T-helper 17 cell (primary cell): ENCODE results near the gene ANO1. TPM values are rescaled to one million over a fixed set of nuclear protein-coding genes. Genes with fewer than 3 reads are reported as not detected.
A peak's percentile ranks its signal among the peaks of the same experiment; 100 is the strongest.

Experiments
- ATAC-seq: fragments of 150-1000 bp; cut with Tn5 transposase; 2 replicates; pipeline ENCODE4 v1.10.0; 2021; ENCODE audit warnings: mild to moderate bottlenecking, moderate library complexity
- DNase-seq, 3 donors: peaks; one replicate each; pipeline versions ENCODE4 v3.0.0 to v3.0.0-alpha.2; 2020 to 2021
- H3K9me3 ChIP-seq: one replicate; pipeline ENCODE4 v1.7.0; 2013; ENCODE audit warnings: low read length, mild to moderate bottlenecking; ENCODE audit not compliant: control insufficient read depth, poor library complexity, severe bottlenecking
- H3K27ac Mint-ChIP-seq: one replicate; pipeline ENCODE4 v1.8.0; 2022; ENCODE audit warnings: mild to moderate bottlenecking, moderate library complexity, mixed read lengths
- H3K27me3 Mint-ChIP-seq: one replicate; pipeline ENCODE4 v1.8.0; 2022; ENCODE audit warnings: mixed read lengths
- H3K36me3 Mint-ChIP-seq: one replicate; pipeline ENCODE4 v1.8.0; 2022; ENCODE audit warnings: low read depth, mixed read lengths
- H3K4me1 Mint-ChIP-seq: one replicate; pipeline ENCODE4 v1.8.0; 2022; ENCODE audit warnings: mild to moderate bottlenecking, mixed read lengths
- H3K4me3 Mint-ChIP-seq: one replicate; pipeline ENCODE4 v1.8.0; 2022; ENCODE audit warnings: mild to moderate bottlenecking, moderate library complexity, mixed read lengths
- total RNA-seq, 4 donors: library from RNA in 2 of 4; stranded (reverse) in 2 of 4; gene quantifications; one replicate each; pipeline ENCODE4 v1.2.3 and lab custom pipeline; 2022 to 2026

ANO1 gene
- total RNA-seq, 2 donors from 2014 or later = 0.34 TPM; not detected in 1

DNA sequence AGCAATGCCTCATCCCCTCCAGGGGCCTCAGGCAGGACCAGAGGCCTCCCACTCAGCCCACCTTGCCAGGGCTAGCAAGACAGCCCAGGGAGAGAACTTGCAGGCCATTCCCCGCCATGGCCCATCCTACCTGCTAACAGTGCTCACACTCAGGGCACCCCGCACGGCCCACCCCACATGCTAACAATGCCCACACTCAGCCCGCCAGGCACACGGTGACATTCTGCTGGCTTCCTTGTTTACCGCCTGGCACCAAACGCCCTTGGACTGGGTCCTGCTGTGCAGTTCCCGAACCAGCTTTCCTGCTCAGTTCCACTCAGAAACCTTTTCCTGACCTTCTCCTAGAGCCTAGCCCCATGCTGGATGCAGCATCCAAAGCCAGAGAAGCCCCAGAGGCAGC, 91.5 kb downstream of the ANO1 start:
- Mint-ChIP-seq H3K36me3 (no peaks in the 10 kb centered on the region), H3K4me3 (no peak overlapping the region), H3K4me1 (no peaks in the 10 kb centered on the region), H3K27me3 (peaks cover 34% of the 10 kb centered on the region), H3K27ac (no peak overlapping the region)
- no peaks in the 10 kb centered on the region for H3K9me3 ChIP-seq
- no peak for ATAC-seq
- DNase-seq = no peak

DNA sequence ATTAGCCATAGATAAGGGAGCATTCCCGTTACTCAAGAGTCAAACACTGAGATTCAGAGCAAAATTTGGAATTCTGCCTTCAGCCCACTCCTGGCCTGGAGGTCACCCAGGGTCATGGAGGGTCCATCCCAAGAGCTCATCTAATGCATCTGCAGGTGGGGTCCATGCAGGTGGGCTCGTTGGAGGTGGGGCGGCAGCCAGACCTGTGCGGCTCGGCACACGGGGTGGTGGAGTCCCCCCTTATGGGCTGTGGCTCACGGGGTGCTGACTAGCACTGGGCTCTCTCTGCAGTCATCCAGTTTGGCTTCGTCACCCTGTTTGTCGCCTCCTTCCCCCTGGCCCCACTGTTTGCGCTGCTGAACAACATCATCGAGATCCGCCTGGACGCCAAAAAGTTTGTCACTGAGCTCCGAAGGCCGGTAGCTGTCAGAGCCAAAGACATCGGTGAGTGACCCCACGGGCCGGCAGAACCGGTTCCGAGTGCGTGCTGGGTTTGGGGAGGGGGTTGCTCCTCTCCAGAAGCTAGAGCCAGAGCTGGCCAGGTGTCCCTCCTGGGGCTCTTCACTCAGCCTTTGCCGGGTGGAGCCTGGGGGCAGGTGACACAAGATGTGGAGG, 92.6 kb downstream of the ANO1 start:
- H3K4me1 Mint-ChIP-seq = no peaks in the 10 kb centered on the region
- peaks cover 34% of the 10 kb centered on the region for H3K27me3 Mint-ChIP-seq
- DNase-seq (no peak), ATAC-seq (no peak)
- no peak overlapping the region for H3K27ac Mint-ChIP-seq
- no peak overlapping the region for H3K4me3 Mint-ChIP-seq
- no peaks in the 10 kb centered on the region for H3K9me3 ChIP-seq
- no peaks in the 10 kb centered on the region for H3K36me3 Mint-ChIP-seq

DNA sequence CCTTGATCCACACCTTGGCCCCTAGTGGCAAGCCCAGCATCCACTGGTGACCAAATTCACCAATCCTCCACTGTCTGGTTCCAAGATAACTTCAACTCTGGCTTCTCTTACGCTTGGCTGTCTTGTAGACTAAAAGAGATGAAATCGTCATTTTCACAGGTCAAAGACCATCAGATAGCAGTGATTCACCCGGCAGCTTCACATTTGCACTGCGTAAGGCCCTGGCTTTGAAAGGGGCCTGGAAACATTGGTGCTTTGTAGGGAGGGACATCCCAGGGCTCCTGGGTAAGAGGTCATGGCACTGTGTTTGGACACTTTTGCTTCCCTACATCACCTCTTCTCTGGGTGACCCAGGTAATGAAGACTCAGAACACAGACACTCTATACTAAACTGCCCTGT, 94.9 kb downstream of the ANO1 start:
- Mint-ChIP-seq H3K27ac (no peak overlapping the region), H3K27me3 (peaks cover 19% of the 10 kb centered on the region), H3K4me3 (no peak overlapping the region), H3K36me3 (no peaks in the 10 kb centered on the region), H3K4me1 (no peaks in the 10 kb centered on the region)
- no peak for DNase-seq
- no peaks in the 10 kb centered on the region for H3K9me3 ChIP-seq
- no peak for ATAC-seq

DNA sequence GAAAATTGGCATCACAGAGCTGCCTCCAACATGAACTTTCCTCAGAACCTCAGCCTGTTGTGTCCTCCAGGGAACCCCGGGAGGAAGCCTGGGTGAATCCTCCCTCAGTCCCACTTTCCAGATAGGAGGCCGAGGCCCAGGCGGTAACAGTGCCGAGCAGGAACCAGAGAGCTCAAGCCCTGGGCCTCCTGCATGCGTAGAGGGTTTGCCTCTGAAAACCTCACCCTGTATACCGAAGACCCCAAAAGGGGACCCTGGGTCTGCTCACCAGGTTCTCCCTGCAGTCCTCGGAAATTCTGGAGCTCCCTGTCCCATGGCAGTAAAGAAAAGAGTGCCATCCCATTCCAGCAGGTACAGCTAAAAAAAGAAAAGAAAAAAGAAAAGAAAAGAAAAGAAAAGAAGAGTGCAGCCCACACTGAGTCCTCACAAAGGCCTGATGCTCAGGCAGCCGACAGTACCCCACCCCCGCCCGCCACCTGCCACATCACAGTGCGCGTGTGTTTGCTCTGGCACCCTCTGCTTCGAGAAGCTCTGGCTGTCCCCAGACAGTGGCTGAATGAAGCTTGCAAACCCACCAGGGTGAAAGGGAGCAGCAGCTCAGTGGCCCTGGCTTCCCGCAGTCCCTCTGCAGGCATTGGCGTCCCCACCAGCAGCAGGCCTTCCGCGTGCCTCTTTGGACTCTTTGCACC, 96.6 kb downstream of the ANO1 start:
- Mint-ChIP-seq H3K27ac (no peak overlapping the region), H3K4me3 (no peak overlapping the region), H3K4me1 (no peaks in the 10 kb centered on the region), H3K36me3 (no peaks in the 10 kb centered on the region), H3K27me3 (peaks cover 17% of the 10 kb centered on the region)
- ATAC-seq (no peak), DNase-seq (no peak)
- no peaks in the 10 kb centered on the region for H3K9me3 ChIP-seq

DNA sequence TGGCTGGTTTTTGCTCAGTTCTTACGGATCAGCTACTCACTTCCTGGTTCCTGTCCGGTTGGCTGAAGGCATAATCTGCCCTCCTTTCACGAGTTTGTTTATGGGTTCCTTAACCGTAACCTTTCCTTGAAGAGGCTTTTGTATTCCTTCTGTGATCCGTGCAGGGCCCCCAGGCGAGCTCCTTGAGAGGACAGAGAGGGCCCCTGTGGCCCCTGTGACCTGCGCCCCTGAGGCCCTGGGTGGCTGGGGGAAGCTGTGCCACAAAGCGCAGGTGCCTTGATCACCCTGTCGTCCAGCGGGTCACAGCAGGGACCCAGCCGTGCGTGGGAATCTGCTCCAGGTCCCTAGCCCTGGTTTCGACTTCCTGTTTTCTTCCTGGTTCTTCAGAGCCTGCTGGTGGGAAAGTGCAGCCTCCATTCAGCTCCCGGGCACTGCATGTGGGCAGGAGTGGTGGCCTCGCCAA, 97.2 kb downstream of the ANO1 start:
- H3K4me3 Mint-ChIP-seq = no peak overlapping the region
- DNase-seq = no peak
- no peaks in the 10 kb centered on the region for H3K4me1 Mint-ChIP-seq
- ATAC-seq = no peak
- no peak overlapping the region for H3K27ac Mint-ChIP-seq
- no peaks in the 10 kb centered on the region for H3K36me3 Mint-ChIP-seq
- H3K27me3 Mint-ChIP-seq = peaks cover 13% of the 10 kb centered on the region
- H3K9me3 ChIP-seq = no peaks in the 10 kb centered on the region

DNA sequence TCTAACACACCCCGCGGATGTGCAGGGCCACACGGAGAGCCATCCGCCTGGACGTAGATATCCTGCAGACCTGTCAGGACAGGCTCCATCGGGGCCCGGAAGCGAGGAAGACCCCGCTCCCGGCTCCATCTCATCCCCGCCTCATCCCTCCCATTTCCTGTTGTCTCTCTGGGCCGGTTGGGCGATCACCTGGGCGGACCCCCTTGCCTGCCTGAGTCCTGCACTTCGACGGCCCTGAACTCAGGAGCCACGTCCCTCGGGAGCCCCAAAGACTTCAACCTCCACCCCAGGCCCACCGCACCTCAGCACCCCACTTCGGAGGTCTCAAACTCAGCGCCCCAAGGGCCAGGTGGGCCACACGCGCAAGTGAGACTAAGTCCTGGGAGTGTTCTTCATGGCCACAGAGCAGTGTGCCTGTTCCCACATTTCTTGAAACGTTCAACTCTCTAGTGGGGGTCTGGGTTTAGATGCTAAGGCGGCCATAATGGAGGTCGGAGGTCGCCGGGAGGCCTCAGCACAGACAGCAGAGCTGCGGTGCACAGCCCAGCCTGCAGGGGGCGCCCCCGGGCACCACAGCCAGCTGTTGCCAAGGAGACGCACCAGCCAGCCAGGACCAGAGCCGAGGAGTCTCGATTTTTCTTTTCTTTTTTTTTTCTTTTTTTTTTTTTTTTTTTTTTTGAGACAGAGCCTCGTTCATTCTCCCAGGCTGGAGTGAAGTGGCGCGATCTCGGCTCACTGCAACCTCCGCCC, 99.0 kb downstream of the ANO1 start:
- DNase-seq = peak; percentile 42 to 53 (median 44)
- no peaks in the 10 kb centered on the region for H3K9me3 ChIP-seq
- Mint-ChIP-seq H3K27me3 (peaks cover 10% of the 10 kb centered on the region), H3K27ac (no peak overlapping the region), H3K4me1 (no peaks in the 10 kb centered on the region), H3K4me3 (no peak overlapping the region), H3K36me3 (no peaks in the 10 kb centered on the region)
- peak; percentile 80 for ATAC-seq

DNA sequence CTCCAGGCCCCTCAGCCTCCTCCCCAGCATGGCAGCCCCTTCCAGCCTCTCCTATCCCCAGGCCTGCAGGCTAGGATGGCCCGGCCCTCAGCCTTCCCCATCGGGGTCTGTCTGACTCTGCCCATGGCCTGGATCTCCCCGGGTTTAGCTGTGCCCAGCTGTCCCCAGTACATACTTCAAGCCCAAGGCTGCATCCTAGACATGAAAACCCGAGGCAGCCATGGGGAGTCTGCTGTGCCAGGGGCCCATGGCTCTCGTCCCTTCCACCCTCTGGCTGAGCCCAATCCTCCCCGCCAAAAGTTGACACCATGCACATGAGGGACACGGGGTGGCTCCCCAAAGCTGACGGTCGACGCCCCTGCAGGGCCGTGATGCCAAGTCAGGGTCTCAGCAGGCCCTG, 102.8 kb downstream of the ANO1 start:
- no peak overlapping the region for H3K27ac Mint-ChIP-seq
- no peak overlapping the region for H3K4me3 Mint-ChIP-seq
- no peak for ATAC-seq
- H3K9me3 ChIP-seq = no peaks in the 10 kb centered on the region
- DNase-seq = no peak
- H3K4me1 Mint-ChIP-seq = no peaks in the 10 kb centered on the region
- no peaks in the 10 kb centered on the region for H3K36me3 Mint-ChIP-seq
- H3K27me3 Mint-ChIP-seq = peaks cover 18% of the 10 kb centered on the region

DNA sequence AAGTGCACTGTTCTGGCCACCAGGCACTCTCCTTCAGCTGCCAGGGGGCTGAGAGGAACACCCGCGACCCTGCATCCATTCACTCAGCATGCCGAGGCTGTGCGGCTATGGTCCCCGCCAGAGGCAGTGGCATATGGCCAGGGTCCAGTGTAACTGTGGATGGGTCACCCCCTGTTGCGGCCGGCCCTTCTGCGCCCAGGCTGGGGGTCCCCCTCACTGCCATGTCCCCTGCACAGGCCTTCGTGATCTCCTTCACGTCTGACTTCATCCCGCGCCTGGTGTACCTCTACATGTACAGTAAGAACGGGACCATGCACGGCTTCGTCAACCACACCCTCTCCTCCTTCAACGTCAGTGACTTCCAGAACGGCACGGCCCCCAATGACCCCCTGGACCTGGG, 104.1 kb downstream of the ANO1 start:
- H3K4me1 Mint-ChIP-seq = no peaks in the 10 kb centered on the region
- H3K36me3 Mint-ChIP-seq = no peaks in the 10 kb centered on the region
- no peak for DNase-seq
- no peak for ATAC-seq
- H3K27ac Mint-ChIP-seq = no peak overlapping the region
- H3K9me3 ChIP-seq = no peaks in the 10 kb centered on the region
- peaks cover 18% of the 10 kb centered on the region for H3K27me3 Mint-ChIP-seq
- no peak overlapping the region for H3K4me3 Mint-ChIP-seq

DNA sequence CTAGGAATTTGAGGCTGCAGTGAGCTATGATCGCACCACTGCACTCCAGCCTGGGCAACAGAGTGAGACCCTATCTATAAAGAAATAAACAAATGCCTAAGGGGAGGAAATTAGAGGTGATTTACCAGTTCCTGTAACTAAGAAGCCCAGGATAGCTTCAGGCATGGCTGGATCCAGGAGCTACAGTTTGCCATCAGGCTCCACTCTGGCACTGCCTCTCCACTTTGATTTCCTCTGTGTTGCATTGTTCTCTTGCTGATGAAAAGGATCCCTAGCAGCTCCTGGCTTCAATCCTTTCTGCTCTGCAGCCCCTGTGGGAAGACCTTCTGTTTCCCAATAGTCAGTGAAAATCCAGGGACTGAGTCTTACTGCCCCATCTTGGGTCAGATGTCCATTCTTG, 104.9 kb downstream of the ANO1 start:
- Mint-ChIP-seq H3K27ac (no peak overlapping the region), H3K4me3 (no peak overlapping the region), H3K4me1 (no peaks in the 10 kb centered on the region), H3K36me3 (no peaks in the 10 kb centered on the region), H3K27me3 (peaks cover 18% of the 10 kb centered on the region)
- no peaks in the 10 kb centered on the region for H3K9me3 ChIP-seq
- DNase-seq (no peak), ATAC-seq (no peak)

DNA sequence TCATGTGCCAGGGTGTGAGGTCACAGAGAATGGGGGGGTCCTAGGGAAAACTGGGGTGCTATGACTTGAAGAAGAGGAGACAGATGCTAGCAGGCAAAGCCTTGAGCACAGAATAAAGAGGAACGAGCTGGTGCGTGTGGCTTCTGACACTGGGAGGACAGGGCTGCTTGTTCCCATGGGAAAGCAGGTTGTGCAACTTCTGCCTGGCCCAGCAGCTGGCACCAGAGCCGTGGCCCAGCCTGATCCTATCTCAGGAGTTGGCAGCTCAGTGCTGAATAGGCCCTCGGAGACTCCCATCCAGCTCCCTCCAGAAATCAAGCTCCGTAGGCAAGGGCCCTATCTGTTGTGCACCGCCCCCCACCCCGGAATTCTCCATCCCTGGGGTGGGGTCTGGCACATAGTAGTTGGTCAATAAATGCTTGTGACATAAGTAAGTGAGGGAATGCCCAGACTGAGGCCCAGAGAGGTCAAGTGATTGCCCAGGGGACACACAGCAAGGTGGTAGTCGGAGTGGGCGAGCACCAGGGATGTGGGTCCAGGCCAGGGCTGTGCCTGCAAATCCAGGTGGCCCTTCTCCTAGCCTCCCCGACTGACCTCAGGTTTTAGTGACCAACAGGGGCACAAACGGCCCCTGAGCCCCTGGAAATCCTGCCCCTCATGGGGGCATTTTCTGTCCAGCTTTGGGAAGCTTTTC, 105.5 kb downstream of the ANO1 start:
- no peak for DNase-seq
- H3K9me3 ChIP-seq = no peaks in the 10 kb centered on the region
- Mint-ChIP-seq H3K4me3 (no peak overlapping the region), H3K36me3 (no peaks in the 10 kb centered on the region), H3K4me1 (no peaks in the 10 kb centered on the region), H3K27ac (no peak overlapping the region), H3K27me3 (peaks cover 18% of the 10 kb centered on the region)
- no peak for ATAC-seq

DNA sequence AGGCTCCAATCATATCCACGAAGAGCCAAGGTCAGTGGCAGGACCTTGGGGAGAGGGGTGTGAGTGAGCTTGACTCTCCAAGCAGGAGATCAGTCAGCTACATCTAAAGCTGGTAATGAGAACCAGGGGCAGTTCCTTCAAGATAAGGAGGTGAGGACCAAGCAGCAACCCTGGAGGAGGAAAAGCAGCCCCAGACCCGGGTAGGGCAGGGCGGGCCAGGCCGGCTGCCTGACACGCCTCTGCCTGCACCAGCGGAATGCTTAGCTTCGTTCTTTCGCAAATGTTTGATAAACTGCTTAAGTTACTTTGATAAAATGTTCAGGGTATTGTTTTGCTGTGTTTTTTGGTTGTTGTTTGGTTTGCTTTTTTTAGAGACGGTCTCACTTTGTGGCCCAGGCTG, 106.3 kb downstream of the ANO1 start:
- no peaks in the 10 kb centered on the region for H3K4me1 Mint-ChIP-seq
- no peak overlapping the region for H3K27ac Mint-ChIP-seq
- no peaks in the 10 kb centered on the region for H3K9me3 ChIP-seq
- DNase-seq = no peak
- peaks cover 13% of the 10 kb centered on the region for H3K27me3 Mint-ChIP-seq
- H3K4me3 Mint-ChIP-seq = no peak overlapping the region
- no peaks in the 10 kb centered on the region for H3K36me3 Mint-ChIP-seq
- no peak for ATAC-seq

DNA sequence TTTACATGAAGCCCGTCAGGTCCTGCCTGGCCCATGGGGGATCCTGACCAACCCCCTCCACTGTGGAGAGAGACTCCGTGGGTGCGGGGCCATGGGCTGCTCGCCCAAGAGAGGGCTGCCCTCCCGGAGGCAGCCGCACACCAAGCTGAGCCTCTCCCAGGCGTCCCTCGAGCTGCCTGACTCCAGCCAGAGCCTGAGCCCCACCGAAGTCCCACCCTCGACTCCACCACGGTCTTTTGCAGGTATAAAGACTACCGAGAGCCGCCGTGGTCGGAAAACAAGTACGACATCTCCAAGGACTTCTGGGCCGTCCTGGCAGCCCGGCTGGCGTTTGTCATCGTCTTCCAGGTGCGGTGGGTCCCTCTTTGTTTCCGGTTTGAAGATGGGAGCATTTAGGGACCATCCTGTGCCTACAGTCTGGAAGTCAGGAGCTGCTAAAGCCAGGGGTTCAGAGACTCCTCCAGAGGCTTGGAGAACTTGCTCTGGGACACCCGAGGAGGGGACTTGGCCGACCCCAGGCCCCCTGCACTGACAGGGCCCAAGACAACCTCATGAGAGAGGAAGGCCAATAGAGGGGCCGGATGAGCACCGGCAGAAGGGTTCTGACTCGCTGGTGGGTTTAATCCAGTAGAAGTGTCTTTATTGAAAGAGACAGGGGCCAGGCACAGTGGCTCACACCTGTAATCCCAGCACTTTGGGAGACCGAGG, 107.4 kb downstream of the ANO1 start:
- H3K27me3 Mint-ChIP-seq = peaks cover 13% of the 10 kb centered on the region
- DNase-seq = no peak
- no peaks in the 10 kb centered on the region for H3K9me3 ChIP-seq
- H3K36me3 Mint-ChIP-seq = no peaks in the 10 kb centered on the region
- peaks cover 2% of the 10 kb centered on the region for H3K4me1 Mint-ChIP-seq
- no peak overlapping the region for H3K27ac Mint-ChIP-seq
- no peak for ATAC-seq
- no peak overlapping the region for H3K4me3 Mint-ChIP-seq

DNA sequence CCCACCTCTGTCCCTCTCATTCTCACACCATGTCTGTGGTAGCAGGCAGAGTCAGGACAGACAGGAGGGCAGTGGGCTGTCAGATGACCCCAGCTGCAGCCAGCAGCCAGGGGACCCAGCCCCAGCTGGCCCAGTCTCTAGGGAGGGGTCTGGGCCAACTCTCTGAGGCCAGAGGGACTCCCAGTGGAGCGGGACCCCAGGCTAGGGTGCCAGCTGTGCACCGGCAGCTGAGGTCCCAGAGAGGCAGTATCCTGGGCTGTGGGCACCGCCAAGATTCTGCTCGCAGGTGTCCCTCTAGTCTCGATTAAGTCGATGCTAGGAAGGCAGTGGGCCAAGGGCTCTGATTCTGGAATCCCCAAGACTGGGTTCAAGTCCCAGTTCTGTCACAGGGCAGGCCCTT, 108.3 kb downstream of the ANO1 start:
- ATAC-seq = no peak
- Mint-ChIP-seq H3K36me3 (no peaks in the 10 kb centered on the region), H3K4me3 (no peak overlapping the region), H3K27ac (no peak overlapping the region), H3K4me1 (peaks cover 4% of the 10 kb centered on the region), H3K27me3 (peaks cover 17% of the 10 kb centered on the region)
- DNase-seq = no peak
- H3K9me3 ChIP-seq = no peaks in the 10 kb centered on the region
